Measurements from ENCODE around the gene PRMT3.
"Not testable (repeated sequence)": the region's sequence is repeated elsewhere in the genome, so short reads cannot be mapped to it uniquely, and the experiment has no call there.

Gene PRMT3

GRCh38 chr11:20374741-20375300 lies 12.7 kb upstream of the PRMT3 start:
- DNase-seq, result no peak

- no peak for DNase-seq
Measured at GRCh38 chr11:20376162-20376730, 11.3 kb upstream of the PRMT3 start.

- DNase-seq, result not testable (repeated sequence)
Measured at GRCh38 chr11:20385996-20386395, 1.5 kb upstream of the PRMT3 start.

GRCh38 chr11:20388096-20389055 lies 860 bp downstream of the PRMT3 start:
- no peak for DNase-seq

GRCh38 chr11:20397281-20397680 lies 9.8 kb downstream of the PRMT3 start:
- no peak for DNase-seq

- DNase-seq, result no peak
Measured at GRCh38 chr11:20399498-20399897, 12.0 kb downstream of the PRMT3 start.

GRCh38 chr11:20403059-20403458 lies 15.5 kb downstream of the PRMT3 start:
- DNase-seq, result no peak

- no peak for DNase-seq
Measured at GRCh38 chr11:20406484-20406883, 19.0 kb downstream of the PRMT3 start.

- DNase-seq, result no peak
Measured at GRCh38 chr11:20407344-20407743, 19.8 kb downstream of the PRMT3 start.

- no peak for DNase-seq
Measured at GRCh38 chr11:20415432-20415831, 27.9 kb downstream of the PRMT3 start.

GRCh38 chr11:20417771-20418170 lies 30.3 kb downstream of the PRMT3 start:
- DNase-seq, result no peak

GRCh38 chr11:20421946-20422345 lies 34.4 kb downstream of the PRMT3 start:
- DNase-seq, result no peak

- DNase-seq, result no peak
Measured at GRCh38 chr11:20429216-20429615, 41.7 kb downstream of the PRMT3 start.

GRCh38 chr11:20438637-20439036 lies 51.1 kb downstream of the PRMT3 start:
- DNase-seq, result no peak

GRCh38 chr11:20443596-20443995 lies 56.1 kb downstream of the PRMT3 start:
- DNase-seq, result no peak

- DNase-seq, result no peak
Measured at GRCh38 chr11:20444535-20444934, 57.0 kb downstream of the PRMT3 start.

GRCh38 chr11:20448834-20449233 lies 61.3 kb downstream of the PRMT3 start:
- no peak for DNase-seq

GRCh38 chr11:20450829-20451228 lies 63.3 kb downstream of the PRMT3 start:
- no peak for DNase-seq

- no peak for DNase-seq
Measured at GRCh38 chr11:20451568-20451967, 64.1 kb downstream of the PRMT3 start.

GRCh38 chr11:20452585-20452984 lies 65.1 kb downstream of the PRMT3 start:
- no peak for DNase-seq

- no peak for DNase-seq
Measured at GRCh38 chr11:20453657-20454316, 66.3 kb downstream of the PRMT3 start.

- DNase-seq, result no peak
Measured at GRCh38 chr11:20457001-20457799, 69.7 kb downstream of the PRMT3 start.

Data from stimulated activated CD4-positive, alpha-beta T cell treated with anti-CD3 and anti-CD28 coated beads, Interleukin-2, amount 100 ng/mL, for 24 hours (primary cell).